Inferior parietal cortex (tissue), 1 donor: Measurements from ENCODE around the gene UHRF2.
"Not testable (repeated sequence)": the region's sequence is repeated elsewhere in the genome, so short reads cannot be mapped to it uniquely, and the experiment has no call there.

Experiments used
- DNase-seq: peaks from one replicate; pipeline ENCODE4 v3.0.0-alpha.2; 2016; ENCODE audit errors: extremely low spot score

Gene UHRF2, protein sequence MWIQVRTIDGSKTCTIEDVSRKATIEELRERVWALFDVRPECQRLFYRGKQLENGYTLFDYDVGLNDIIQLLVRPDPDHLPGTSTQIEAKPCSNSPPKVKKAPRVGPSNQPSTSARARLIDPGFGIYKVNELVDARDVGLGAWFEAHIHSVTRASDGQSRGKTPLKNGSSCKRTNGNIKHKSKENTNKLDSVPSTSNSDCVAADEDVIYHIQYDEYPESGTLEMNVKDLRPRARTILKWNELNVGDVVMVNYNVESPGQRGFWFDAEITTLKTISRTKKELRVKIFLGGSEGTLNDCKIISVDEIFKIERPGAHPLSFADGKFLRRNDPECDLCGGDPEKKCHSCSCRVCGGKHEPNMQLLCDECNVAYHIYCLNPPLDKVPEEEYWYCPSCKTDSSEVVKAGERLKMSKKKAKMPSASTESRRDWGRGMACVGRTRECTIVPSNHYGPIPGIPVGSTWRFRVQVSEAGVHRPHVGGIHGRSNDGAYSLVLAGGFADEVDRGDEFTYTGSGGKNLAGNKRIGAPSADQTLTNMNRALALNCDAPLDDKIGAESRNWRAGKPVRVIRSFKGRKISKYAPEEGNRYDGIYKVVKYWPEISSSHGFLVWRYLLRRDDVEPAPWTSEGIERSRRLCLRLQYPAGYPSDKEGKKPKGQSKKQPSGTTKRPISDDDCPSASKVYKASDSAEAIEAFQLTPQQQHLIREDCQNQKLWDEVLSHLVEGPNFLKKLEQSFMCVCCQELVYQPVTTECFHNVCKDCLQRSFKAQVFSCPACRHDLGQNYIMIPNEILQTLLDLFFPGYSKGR

DNA sequence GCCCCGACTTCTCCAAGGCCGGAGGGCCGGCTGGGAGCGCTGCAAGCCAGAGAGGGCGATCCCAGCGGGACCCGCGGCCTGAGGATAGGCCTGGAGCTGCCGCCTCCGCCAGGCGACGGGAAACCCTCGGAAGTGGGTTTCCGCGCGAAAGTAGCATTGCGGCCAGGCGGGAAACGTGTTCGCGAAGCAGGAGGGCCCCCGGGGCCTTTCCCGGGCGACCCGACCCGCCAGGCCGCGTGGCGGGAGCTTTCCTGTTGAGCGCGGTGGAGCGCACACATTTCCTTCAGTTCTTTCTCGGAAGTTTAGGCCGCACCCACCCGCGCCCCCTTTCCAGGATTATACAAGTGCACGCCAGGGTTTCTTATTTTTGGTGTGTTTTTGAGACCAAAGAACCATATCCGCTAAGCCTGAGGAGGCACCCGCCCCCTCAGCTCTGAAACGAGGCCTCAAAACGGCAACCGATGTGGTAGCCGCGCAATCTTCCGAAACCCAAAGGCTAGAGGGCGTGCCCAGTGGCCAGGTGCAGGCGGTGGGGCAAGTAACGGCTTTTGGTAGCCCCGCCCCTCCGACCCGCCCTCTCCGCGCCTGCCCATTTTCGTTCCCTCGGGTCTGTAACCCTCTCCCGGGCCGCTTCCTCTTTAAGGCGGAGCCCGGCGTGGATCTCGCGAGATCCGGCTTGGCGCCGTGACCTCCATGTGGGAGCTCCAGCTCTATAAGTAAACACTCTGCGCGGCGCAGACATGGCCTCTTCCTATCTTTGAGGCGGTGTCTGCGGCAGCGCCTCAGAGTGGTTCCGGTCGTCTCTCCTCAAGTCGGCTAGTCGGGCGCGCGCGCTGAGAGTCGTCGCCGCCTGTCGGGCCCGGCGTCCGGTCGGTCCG, at the start of gene UHRF2:
UHRF2 (plus strand) TSS at position 713 of the 878 bp plus-strand sequence. CDS start 292 bp downstream, outside the sequence.
- DNase-seq = peak; percentile 95

DNA sequence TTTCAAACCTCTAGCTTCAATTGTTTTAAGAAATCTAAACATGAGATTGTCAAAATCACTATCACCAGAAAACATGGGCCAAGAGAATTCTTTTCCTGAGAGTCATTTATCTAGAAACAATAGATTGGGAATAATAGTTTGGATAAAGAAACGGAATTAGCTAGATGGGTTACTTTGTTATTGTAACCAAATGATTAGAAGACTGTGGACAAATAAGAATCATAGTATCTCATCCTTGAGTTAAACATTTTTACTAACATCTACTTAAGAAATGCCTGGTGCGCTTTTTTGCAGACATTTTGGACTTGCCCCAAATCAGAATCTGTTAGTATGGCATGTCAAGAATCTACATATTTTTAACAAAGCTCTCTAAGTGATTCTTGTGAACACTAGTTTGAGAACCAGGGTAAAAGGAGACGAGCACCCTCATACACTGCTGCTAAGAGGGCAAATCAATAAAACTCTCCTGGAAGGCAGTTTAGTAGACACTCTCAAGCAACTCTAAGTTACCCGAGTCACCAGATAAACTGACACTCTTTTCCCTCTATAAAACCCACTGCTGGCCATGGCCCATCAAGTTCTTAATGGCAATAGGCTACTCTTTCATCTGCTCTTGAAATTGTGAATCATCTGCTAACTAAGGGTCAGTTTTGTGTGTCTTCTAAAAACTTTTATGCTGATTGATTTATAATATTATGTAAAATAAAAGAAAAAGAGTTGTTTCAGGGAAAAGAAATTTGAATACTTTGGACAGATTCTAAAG, 45.7 kb upstream of the UHRF2 start:
- no peak for DNase-seq

DNA sequence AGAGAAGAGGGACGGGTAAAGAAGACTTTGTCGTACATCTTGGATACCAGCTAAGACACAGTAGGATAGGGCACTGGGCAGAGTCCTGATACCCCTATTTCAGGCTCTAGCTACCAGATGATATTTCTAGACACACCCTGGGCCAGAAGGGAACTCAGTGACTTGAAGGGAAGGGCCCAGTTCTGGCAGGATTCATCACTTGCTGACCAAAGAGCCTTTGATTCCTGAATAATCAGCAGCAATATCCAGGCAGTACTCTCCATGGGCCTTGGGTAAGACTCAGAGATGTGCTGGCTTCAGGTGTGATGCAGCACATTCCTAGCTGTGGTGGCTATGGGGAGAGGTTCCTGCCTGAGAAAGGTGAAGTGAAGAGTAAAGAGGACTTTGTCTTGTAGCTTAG, 44.2 kb upstream of the UHRF2 start:
- DNase-seq = no peak

DNA sequence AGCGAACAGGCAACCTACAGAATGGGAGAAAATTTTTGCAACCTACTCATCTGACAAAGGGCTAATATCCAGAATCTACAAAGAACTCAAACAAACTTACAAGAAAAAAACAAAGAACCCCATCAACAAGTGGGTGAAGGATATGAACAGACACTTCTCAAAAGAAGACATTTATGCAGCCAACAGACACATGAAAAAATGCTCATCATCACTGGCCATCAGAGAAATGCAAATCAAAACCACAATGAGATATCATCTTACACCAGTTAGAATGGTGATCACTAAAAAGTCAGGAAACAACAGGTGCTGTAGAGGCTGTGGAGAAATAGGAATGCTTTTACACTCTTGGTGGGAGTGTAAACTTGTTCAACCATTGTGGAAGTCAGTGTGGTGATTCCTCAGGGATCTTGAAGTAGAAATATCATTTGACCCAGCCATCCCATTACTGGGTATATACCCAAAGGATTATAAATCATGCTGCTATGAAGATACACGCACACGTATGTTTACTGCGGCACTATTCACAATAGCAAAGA, 31.5 kb upstream of the UHRF2 start:
- DNase-seq = not testable (repeated sequence)

DNA sequence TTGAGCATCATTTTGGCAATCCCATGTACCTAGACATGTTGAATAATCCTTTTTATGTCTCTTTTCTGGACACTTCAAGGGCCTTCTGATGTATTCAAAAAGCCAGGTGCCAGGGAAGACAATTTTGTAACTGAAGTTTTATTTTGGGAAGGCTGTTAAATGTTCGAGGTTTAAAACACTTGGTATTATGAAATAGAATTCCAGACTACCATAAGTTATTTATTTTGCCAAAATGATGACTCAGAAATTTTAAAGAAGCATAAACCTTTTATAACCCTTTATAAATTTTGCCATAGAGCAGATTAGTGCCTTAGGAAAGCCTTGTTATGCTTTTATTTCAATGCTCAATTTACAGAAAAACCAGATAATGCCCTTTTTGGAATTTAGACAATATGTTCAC, 30.3 kb upstream of the UHRF2 start:
- peak; percentile 8 for DNase-seq

DNA sequence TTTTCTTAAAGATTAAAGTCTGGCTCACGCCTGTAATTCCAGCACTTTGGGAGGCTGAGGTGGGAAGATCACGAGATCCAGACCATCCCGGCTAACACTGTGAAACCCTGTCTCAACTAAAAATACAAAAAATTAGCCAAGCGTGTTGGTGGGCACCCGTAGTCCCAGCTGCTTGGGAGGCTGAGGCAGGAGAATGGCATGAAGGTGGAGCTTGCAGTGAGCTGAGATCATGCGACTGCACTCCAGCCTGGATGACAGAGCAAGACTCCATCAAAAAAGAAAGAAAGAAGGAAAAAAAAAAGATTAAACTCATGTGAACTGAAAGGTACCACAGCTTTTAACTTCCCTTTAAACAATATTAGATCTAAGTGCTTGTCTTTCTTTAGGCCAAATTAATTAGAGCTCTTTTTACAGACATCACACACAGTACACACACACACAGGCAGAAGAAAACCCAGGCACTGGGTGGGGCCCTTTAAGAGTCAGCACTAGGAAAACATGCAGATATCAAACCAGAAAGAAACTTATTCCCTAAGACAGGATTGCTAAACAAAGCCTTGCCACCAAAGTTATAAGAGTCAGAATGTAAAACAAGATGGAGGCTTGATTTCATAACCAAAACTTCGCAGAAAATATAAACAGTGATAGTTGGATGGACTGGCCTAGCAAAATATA, 29.3 kb upstream of the UHRF2 start:
- no peak for DNase-seq

DNA sequence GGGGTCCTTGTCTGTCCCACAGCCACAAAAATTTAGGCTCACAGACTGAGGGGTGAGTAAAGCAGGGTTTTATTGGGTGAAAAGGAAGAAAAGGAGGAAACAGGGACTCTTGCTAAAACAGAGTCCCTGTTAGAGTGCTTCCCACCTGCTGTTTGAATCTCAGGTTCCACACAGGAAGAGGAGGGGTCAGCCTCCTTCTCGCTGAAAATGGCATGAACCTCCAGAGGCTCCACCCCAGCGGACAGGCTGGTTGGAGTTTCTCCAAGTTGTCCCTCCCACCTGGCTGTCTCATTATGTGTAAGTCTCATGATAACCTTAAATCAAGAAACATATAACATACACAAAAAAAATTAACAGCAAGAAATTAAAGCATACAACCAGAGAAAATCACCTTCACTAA, 28.3 kb upstream of the UHRF2 start:
- DNase-seq = no peak

DNA sequence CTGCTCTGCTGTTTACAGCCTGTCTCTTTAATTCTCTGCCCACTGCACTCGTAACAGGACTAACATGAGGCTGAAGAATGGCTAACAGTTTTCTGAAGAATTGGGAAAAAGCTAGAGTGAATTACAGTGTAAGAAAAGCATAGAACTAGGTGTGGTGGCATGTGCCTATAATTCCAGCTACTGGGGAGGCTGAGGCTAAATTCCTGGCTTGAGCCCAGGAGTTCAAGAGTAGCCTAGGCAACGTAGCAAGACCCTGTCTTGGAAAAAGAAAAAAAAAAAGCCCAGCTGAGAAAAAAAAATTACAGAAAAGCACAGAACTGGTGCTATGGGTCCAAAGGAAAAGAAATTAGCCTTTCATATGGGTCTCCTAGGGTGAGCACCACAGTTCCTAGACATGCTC, 13.9 kb upstream of the UHRF2 start:
- DNase-seq = no peak

DNA sequence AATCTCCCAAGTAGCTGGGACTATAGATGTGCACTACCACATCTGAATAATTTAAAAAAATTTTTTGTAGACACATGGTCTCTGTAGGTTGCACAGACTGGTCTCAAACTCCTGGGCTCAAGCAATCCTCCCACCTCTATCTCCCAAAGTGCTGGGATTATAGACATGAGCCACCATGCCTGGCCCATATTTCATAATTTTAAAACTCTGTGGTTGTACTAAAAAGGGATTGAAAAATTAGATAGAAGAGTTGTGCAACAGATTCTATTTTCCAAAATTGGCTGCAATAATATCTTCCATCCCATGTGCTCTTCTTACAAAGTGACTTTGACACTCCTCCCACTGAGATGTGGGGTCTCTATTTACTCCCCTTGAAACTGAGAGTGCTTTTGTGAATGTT, 7.6 kb upstream of the UHRF2 start:
- DNase-seq = no peak

DNA sequence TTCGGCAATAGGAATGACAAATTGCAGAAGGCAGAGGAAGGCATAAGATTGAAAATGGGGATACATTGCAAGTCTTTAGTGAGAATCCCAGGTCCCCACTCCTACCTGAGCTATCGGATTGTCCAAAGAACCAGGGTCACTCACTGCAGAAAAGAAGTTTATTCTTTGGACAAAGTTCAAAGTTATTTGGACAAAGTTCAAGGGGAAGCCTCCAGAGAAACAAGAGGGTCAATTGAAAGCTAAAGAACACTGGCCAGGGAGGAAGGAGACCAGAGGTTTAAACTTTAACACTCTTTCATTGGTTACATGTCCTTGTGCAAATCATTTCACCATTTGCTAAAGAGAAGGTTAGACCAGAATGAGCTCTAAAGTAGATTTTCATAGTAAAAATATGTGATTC, 5.2 kb upstream of the UHRF2 start:
- DNase-seq = no peak

DNA sequence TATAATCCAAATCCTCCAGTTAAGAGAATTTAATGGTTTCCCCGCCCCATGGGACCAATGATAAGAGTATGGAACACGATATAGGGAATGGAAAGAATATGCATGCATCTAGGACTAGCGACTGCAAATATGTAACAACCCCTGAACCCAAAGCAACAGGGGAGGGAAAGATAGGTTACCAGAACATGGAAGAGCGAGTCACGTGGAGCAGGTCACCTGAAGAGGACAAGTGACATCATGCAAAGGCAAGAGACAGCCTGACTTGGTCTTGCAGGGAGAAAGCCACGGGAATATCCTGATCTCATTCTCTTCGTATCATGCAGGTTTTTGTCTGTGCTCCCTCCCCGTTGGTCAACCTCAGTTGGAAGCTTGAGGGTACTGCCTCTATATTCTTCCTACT, 4.7 kb upstream of the UHRF2 start:
- no peak for DNase-seq

DNA sequence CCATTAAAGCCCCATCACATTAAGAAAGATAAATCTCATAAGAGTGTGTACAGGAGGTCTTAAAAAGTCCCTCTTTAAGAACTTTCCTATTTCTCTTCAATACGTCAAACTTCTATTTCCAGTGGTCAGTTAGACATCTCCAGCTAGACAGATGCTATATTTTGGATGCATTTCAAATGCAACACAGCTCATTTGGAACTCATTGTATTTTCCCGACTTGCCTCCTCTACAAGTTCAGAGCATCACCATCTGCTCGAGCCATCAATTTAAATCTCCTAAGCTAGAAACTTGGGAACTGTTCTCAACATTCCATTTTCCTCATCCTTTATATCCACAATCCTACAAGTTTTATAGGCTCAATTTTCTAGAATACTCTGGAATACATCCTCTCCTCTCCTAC, 3.2 kb upstream of the UHRF2 start:
- peak; percentile 40 for DNase-seq

DNA sequence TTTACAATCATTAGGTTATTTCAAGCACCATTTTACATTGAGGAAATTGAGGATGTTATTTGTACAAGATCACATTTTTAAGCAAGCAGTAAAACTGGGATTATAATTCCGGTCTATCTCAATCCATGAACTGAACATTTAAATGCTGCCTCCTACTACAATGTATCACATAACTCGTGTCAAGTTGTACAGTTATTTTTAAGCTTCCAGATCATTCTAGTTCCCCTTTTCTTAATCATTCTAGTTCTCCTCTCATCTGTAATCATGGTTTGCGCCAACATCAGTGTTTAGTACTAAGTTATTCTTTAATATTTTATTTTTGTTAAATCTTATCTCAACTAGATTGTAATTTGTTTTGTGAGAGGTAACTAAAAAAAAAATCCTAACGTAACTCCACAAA, 2.4 kb upstream of the UHRF2 start:
- DNase-seq = no peak

DNA sequence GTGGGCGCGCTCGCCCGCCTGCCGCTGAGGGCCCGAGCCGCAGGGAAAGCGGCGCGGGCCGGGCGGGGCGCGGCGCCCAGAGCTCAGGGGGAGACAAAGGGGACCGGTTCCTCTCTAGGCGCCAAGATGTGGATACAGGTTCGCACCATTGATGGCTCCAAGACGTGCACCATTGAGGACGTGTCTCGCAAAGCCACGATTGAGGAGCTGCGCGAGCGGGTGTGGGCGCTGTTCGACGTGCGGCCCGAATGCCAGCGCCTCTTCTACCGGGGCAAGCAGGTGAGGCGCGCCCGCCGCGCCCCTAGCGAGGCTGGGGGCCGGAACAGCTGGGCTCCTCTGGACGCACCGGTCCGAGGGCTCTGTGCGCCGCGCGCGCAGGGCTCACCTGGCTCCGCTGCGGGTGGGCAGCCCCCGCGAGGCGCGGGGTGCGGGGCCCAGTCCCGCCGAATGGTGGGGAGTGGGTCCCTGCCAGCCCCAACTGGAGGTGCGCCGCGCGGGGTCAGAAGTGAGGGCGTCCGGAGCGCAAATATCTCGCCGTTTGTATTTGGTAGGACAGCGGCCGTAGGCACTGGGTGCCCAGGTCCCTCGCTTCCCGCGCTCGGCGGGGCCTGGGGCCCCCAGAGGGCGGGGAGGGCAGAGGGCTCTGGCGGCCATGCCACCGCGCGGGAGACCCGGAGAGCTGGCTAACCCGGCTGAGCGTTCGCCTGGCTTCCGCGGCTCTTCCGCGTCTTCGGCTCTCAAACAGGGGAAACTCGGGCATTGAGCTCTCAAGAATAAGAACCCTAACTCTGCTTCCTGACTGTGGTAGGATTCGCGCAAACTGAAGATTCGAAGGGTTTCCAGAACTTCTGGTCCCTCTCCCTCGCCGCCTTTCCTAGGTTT, 607 bp downstream of the UHRF2 start:
- no peak for DNase-seq

DNA sequence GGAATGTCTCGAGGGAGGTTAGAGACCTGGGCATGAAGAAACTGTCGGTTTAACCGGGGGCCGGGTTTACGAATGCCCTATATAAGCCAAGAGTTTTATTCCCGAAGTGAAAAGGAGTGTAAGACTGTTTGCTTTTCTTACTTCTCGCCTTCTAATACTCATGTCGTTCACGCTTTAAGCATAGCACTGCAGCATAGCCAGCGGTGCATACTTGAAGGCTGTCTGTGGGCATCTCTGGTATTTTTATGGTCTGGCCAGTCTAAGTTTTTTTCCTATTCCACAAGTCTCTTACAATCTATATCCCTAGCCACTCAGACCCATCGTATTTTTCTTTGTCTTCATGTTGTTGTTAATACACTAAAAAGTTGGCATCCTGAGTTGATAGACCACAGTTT, 1.2 kb downstream of the UHRF2 start:
- no peak for DNase-seq

DNA sequence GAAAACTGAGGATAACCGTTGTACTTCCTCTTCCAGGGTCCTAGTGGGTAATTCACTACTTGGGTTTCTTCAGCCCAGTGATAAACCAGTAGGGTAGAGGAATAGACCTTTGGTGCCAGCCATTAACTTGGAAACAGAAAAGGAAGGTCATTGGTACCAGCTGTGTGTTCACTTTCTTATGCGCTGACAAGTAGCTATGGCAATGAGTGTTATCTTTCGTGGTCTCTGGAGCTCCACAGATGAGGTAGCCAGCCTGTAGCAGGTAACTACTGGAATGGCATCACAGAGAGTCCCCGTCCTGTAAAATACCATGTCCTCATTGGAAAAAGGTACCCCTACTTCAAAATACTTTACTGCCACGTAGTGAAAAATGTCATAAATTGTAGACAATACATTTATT, 2.3 kb downstream of the UHRF2 start:
- no peak for DNase-seq

DNA sequence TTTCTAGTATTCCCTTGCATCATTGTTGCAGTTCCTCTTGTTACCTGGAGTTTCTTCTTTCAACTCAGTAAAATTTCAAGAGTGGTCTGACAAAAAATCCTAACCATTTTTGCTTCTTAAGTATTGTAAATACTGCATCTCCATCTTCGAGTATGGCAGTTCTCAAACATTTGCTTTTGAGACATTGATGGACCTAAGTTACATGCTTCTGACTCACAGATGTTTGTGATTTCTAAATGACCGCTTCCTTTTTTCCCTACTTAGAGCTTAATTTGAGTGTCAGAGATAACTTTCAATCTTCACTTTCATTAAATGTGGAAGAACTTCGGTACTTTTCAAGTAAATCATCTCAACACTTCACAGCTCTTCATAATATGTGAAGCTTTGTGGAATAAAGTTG, 4.2 kb downstream of the UHRF2 start:
- DNase-seq = no peak

DNA sequence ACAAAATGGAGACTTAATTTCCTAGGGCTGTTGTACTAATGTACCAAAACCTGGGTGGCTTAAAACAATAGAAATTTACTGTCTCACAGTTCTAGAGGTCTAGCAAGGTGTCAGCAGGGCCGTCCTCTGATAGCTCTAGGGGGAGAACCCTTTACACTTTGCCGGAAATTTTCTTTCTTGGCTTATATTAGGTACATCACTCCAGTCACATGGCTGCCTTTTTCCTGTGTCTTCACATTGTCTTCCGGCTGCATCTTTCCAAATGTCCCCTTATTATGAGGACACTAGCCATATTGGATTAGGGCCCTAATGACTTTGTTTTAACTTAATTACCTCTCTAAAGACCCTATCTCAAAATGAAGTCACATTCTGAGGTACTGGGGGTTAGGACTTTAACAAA, 5.8 kb downstream of the UHRF2 start:
- no peak for DNase-seq

DNA sequence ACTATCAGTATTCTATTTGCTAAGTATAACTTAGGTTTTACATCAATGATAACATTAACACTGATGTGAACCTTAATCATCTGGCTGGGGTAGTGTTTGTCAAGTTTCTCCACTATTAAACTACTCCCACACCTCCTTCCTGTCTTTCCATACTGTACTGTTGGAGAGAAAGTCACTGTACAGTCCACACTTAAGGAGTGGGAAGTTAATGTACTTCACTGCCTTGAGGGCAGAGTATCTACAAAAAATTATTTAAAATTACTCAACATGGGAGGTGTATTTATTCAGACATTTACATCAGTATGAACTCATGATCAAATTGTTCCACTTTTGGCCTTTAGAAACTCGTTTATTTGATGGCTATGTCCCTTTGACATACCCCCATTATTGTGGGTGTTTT, 11.9 kb downstream of the UHRF2 start:
- no peak for DNase-seq

DNA sequence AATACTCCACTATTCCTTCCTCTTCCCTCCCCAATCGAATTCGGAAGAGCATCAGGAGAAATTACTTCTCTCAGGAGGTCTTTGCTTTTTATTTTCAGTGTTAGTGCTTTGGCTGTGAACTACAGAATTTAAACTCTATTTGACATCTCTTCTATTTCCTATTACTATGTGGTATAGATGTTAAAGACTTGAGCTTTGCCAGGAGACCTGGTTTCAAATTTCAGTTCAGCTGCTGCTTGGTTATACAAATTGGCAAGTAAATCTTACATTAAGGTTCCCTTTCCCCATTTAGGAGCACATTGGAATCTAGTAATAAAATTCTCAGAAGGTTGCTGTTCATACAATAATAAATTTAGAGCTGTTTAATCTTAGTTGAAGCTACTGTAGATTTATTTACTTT, 13.1 kb downstream of the UHRF2 start:
- no peak for DNase-seq
